Right lobe of liver (tissue), 6 donors: Measurements from ENCODE around the gene PRICKLE1. TPM values are rescaled to one million over a fixed set of nuclear protein-coding genes. Genes with fewer than 3 reads are reported as not detected.

Experiments
- ATAC-seq, 4 donors: fragments of 200-7000 bp; cut with Tn5 transposase; one replicate each; pipeline ENCODE4 v1.9.1; 2020; ENCODE audit warnings: mild to moderate bottlenecking in 4 of 4, moderate library complexity in 4 of 4
- DNase-seq, 3 donors: peaks; one replicate each; pipeline ENCODE4 v3.0.0-alpha.2; 2020
- H3K27ac ChIP-seq, 3 donors: fragments of 200-600 bp; one replicate each; pipeline ENCODE4 v1.8.0; 2022
- H3K27me3 ChIP-seq, 2 donors: fragments of 200-600 bp; one replicate each; pipeline ENCODE4 v1.8.0; 2022
- H3K36me3 ChIP-seq, 4 donors: fragments of 200-600 bp; sonication (generic) in 1 of 4; one replicate each; pipeline versions ENCODE4 v1.5.1 to v1.8.0; 2017 to 2022; ENCODE audit warnings: control low read depth in 1 of 4
- H3K4me1 ChIP-seq, 4 donors: fragments of 200-600 bp; sonication (generic) in 1 of 4; one replicate each; pipeline versions ENCODE4 v1.5.1 to v1.8.0; 2017 to 2022; ENCODE audit warnings: control low read depth in 1 of 4
- H3K4me3 ChIP-seq, 3 donors: fragments of 200-600 bp; one replicate each; pipeline ENCODE4 v1.8.0; 2022
- H3K9me3 ChIP-seq, 4 donors: fragments of 200-600 bp; sonication (generic) in 1 of 4; one replicate each; pipeline versions ENCODE4 v1.5.1 to v1.8.0; 2017 to 2022; ENCODE audit warnings: control low read depth in 1 of 4
- CTCF ChIP-seq, 4 donors: fragments of 200-600 bp in 3 of 4; fragments of 450-650 bp in 1 of 4; IDR thresholded peaks; one replicate each; pipeline versions ENCODE4 v1.5.1 to v1.8.0; 2016 to 2022; ENCODE audit warnings: antibody characterized with exemption in 4 of 4, mild to moderate bottlenecking in 2 of 4
- POLR2A ChIP-seq: fragments of 450-650 bp; IDR thresholded peaks from one replicate; pipeline ENCODE4 v1.6.1; 2017; ENCODE audit warnings: antibody characterized with exemption, mild to moderate bottlenecking
- WGBS: methylation state at CpG from one replicate; pipeline ENCODE4 v1.1.6; 2018; ENCODE audit warnings: low coverage, low lambda C conversion rate; ENCODE audit not compliant: insufficient coverage; ENCODE audit errors: missing lambda C conversion rate; 5-methylcytosine and 5-hydroxymethylcytosine counted together
- intact Hi-C, 2 donors: fragments of 100-400 bp; cut with DNase I; formaldehyde crosslinking; loops; one replicate each; pipeline versions ENCODE4 v1.11.2 to v1.14.1; 2022
- total RNA-seq, 6 experiments: library from RNA; depleted of rRNA in 2 of 6; stranded (reverse); fragments of >200 nt in 2 of 6; fragmentation: NEBNext Ultra II Directional in 3 of 6; extraction: Animal tissue kit (Norgen Biotek cat#: 25700) in 3 of 6; gene quantifications; one replicate each; pipeline versions ENCODE4 v1.1.0 to v1.2.4, GENCODE V29; 2016 to 2023
- donor health status: DM: no; HTN: yes; CAD: no.
- donor health status: DM: no; HTN: no; CAD: no.
- donor health status: DM: no; HTN: no; CAD: no.
- donor health status: DM: no; HTN: yes; CAD: no.
- donor health status: DM: no; HTN: yes; CAD: no.

Gene PRICKLE1
- total RNA-seq, 6 experiments from 2014 or later = 0.79 to 2.9 (median 1.1) TPM

DNA sequence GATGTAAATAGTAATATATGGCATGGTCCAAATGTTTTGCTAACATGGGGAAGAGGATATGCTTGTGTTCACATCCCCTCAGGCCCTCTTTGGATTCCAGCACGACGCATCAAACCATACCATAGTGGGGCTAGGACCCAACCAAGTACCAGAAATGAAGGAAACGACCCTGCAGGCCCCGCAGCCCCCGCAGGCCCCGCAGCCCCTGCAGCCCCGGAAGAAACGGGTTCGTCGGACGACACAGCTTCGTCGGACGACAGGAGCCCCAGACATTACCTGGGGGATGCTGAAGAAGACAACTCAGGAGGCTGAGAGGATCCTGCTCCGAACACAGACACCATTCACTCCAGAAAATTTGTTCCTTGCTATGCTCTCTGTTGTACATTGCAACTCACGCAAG is 143.7 kb downstream of the PRICKLE1 start:
- ATAC-seq (no peak), DNase-seq (no peak)
- no peak overlapping the region for H3K4me3 ChIP-seq
- H3K27ac ChIP-seq = no peak overlapping the region
- peaks cover 0 to 15% (median 4%) of the 10 kb centered on the region in 4 donors for H3K36me3 ChIP-seq
- WGBS = 86% methylated on average over 8 of the region's 16 CpGs
- H3K27me3 ChIP-seq = no peaks in the 10 kb centered on the region
- H3K9me3 ChIP-seq = no peaks in the 10 kb centered on the region
- no peaks in the 10 kb centered on the region for H3K4me1 ChIP-seq
- TF ChIP-seq CTCF (IDR thresholded peaks at IDR 0.05) (no peak), POLR2A (no peak)
- intact Hi-C loops = no loop called here

DNA sequence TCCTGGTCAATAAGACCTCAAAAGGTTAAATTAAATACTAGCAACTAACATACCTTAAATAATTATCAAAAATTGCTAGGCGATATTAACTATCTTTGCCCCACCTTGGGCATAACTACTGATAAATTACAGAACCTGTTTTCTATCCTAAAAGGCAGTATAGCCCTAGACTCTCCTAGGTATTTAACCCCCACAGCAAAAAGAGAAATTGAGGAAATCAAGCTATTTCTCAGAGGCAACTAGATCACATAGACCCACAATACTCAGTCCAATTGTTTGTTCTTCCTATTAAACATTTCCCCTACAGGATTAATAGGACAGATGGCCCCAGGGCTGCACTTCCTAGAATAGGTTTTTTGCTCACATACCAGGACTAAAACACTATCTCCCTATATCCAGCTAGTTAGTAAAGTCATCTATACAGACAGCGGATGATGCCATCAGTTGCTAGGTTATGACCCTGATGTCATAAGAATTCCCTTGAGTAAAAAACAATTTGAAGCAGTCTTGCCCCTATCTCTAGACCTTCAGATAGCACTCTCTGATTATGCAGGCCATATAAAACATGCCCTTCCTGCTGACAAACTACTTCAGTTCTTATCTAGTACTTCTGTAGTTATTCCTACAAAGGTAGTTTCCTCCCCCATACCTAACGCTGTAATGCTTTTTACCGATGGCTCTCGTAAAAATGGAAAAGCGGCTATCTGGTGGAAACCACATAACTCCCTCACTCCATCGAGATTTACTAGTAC is 145.2 kb downstream of the PRICKLE1 start:
- Histone ChIP-seq H3K36me3 (peaks cover 0 to 15% (median 4%) of the 10 kb centered on the region in 4 donors), H3K27ac (no peak overlapping the region), H3K9me3 (no peaks in the 10 kb centered on the region), H3K27me3 (no peaks in the 10 kb centered on the region), H3K4me3 (no peak overlapping the region), H3K4me1 (no peaks in the 10 kb centered on the region)
- ATAC-seq (no peak), DNase-seq (no peak)
- WGBS = 92% methylated on average over 7 of the region's 7 CpGs
- TF ChIP-seq POLR2A (no peak), CTCF (IDR thresholded peaks at IDR 0.05) (no peak)
- intact Hi-C loops = no loop called here

GRCh38 chr12:42442888-42443287 is 146.7 kb downstream of the PRICKLE1 start:
- Histone ChIP-seq H3K9me3 (no peaks in the 10 kb centered on the region), H3K4me3 (no peak overlapping the region), H3K27me3 (no peaks in the 10 kb centered on the region), H3K4me1 (no peaks in the 10 kb centered on the region), H3K36me3 (peaks cover 0 to 13% (median 4%) of the 10 kb centered on the region in 4 donors), H3K27ac (no peak overlapping the region)
- DNase-seq (no peak), ATAC-seq (no peak)
- intact Hi-C loops = no loop called here
- TF ChIP-seq CTCF (IDR thresholded peaks at IDR 0.05) = no peak
- TF ChIP-seq POLR2A = no peak
- WGBS = 83% methylated on average over 7 of the region's 8 CpGs

DNA sequence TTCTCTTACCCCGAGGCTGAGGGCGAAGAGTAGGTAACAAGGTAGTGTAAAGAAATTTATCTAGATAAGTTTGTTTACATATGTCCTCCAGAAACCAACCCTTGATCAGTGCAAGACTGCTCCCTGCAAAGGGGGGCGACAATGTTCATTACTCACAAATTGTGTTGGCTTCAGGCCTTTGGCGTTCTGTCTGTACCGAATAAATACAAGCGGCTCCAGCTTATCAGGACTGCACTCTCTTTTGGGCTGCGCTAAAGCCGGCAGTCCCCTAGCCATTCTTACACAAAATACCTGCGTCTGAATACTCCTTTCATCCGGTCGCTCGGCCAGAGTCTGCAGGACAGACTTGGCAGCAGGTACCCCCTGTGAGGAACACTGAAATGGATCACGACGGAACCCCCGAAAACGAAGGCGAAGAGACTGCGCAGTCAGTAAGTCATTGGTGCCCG is 147.2 kb downstream of the PRICKLE1 start:
- intact Hi-C loops = no loop called here
- Histone ChIP-seq H3K4me3 (no peak overlapping the region), H3K27me3 (no peaks in the 10 kb centered on the region), H3K4me1 (no peaks in the 10 kb centered on the region), H3K9me3 (no peaks in the 10 kb centered on the region), H3K27ac (no peak overlapping the region), H3K36me3 (peaks cover 0 to 13% (median 4%) of the 10 kb centered on the region in 4 donors)
- TF ChIP-seq CTCF (IDR thresholded peaks at IDR 0.05) (no peak), POLR2A (no peak)
- WGBS = 90% methylated on average over 19 of the region's 19 CpGs
- no peak for ATAC-seq
- no peak for DNase-seq
